Mesodermal cell (in vitro differentiated cells): ENCODE data around the gene C16orf74.

Experiments used
- H3K27ac ChIP-seq: 2 replicates; pipeline ENCODE4 v1.7.0; 2013; ENCODE audit warnings: mild to moderate bottlenecking, low read depth, low read length, moderate library complexity; ENCODE audit not compliant: severe bottlenecking
- H3K36me3 ChIP-seq: 2 replicates; pipeline ENCODE4 v1.7.1; 2013; ENCODE audit warnings: mild to moderate bottlenecking, low read length, moderate library complexity; ENCODE audit not compliant: control insufficient read depth, insufficient read depth
- H3K4me1 ChIP-seq: one replicate; pipeline ENCODE4 v1.7.1; 2013; ENCODE audit warnings: mild to moderate bottlenecking, low read length; ENCODE audit not compliant: insufficient read depth, control insufficient read depth, poor library complexity, severe bottlenecking
- H3K4me3 ChIP-seq: 2 replicates; pipeline ENCODE4 v1.7.0; 2013; ENCODE audit warnings: low read length, control low read depth, mild to moderate bottlenecking; ENCODE audit not compliant: insufficient read depth, poor library complexity, severe bottlenecking; ENCODE audit errors: extremely low read depth
- H3K9me3 ChIP-seq: 2 replicates; pipeline ENCODE4 v1.7.1; 2013; ENCODE audit warnings: mild to moderate bottlenecking, low read length, moderate library complexity; ENCODE audit not compliant: control insufficient read depth
- WGBS, 2 experiments: methylation state at CpG; one replicate each; pipeline ENCODE4 v1.1.5; 2013; ENCODE audit warnings: missing lambda C conversion rate in 2 of 2; ENCODE audit not compliant: insufficient coverage in 2 of 2; 5-methylcytosine and 5-hydroxymethylcytosine counted together

The C16orf74 gene

DNA sequence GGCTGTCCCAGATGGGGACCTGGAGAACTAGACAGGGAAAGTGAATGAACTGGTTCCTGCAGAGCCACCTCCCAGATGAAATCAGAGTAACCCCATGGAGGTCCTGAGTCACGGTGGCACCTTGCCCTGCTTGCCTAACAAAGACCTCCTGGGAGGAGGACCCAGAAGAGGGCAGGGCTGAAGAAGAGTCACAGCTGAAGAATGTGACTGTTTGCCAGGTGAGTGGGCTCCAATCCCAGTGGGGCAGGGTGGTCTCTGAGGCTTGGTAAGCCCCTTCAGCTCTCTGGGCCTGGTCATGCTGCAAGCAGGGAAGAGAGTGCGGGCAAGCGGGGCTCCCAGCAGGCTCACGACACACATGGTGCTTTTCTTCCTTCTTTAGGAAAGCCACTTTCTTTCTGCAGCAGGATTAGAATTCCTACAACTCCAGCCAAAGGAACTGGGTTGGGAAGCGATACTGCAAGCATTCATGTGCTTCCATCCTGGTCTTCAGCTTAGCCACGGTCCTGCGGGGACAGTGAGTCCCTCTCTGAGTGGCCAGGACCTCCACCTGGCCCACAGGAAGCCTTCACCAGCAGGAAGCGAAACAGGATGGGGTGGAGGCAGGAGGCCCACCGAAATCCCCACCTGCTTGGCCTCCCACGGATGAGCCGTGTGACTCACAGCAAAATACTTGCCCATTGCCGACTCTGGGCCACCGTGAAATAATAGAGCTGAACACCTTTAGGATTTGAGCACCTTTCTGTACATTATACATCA, 4.3 kb downstream of the C16orf74 start:
- Histone ChIP-seq H3K27ac (no peak overlapping the region), H3K4me1 (peaks cover 4% of the 10 kb centered on the region), H3K4me3 (no peak overlapping the region), H3K36me3 (no peaks in the 10 kb centered on the region), H3K9me3 (no peaks in the 10 kb centered on the region)
- WGBS, 2 experiments, result 56 to 61% methylated on average over 10 to 11 of the region's 13 CpGs

DNA sequence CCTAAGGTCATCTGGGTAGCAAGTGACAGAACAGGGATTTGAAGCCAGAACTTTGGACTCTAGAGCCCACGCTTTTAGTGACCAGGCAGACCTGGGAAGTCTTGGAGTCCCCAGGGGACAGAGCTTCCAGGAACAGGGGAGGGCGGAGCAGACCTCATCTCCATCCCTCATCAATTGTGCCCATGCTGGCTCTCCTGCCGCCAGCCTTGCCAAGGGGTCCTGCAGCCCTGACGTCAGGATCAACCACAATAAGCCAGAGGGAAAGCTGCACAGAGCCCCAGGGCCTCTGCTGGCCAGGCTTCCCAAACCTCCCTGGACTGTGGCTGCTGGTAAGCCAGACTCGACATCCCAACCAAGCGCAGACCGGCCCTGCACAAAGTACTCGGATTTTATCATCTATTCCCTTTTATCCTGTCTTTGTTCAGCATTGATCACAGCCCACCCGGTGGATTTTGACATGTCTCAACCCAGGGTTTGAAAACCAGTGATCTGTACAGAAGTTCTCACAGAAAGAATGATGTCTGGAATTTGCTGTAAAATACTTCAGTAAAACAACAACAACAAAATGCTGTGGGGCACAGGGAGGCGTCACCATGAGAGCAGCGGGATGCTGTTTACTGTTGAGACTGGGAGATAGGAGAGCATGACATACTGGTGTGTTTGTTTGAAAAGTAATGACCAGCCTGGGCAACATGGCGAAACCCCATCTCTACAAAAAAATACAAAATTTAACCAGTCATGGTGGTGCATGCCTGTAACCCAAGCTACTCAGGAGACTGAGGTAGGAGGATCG, 11.8 kb downstream of the C16orf74 start:
- WGBS, 2 experiments, result 79 to 83% methylated on average over 9 to 12 of the region's 13 CpGs
- no peaks in the 10 kb centered on the region for H3K9me3 ChIP-seq
- no peaks in the 10 kb centered on the region for H3K36me3 ChIP-seq
- no peak overlapping the region for H3K4me3 ChIP-seq
- peaks cover 7% of the 10 kb centered on the region for H3K4me1 ChIP-seq
- no peak overlapping the region for H3K27ac ChIP-seq

DNA sequence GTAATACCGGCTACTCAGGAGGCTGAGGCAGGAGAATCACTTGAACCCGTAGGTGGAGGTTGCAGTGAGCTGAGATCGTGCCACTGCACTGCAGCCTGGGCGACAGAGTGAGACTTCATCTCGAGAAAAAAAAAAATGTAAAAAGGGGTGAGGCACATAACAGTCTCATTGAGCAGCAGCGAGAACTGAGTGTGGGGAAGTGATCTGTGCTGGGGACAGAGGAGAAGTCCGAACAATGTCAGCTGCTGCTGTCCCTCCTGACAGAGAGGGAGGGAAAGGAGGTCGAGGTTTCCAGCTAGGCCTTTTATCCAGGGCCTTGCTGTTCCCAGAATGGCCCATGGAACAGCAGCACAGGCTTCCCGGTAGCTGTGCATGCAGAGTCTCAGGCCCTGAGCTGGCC, 14.0 kb downstream of the C16orf74 start:
- H3K36me3 ChIP-seq, result no peaks in the 10 kb centered on the region
- no peaks in the 10 kb centered on the region for H3K9me3 ChIP-seq
- WGBS, 2 experiments, result 90 to 98% methylated on average over 7 to 8 of the region's 9 CpGs
- H3K4me3 ChIP-seq, result no peak overlapping the region
- peaks cover 8% of the 10 kb centered on the region for H3K4me1 ChIP-seq
- no peak overlapping the region for H3K27ac ChIP-seq

DNA sequence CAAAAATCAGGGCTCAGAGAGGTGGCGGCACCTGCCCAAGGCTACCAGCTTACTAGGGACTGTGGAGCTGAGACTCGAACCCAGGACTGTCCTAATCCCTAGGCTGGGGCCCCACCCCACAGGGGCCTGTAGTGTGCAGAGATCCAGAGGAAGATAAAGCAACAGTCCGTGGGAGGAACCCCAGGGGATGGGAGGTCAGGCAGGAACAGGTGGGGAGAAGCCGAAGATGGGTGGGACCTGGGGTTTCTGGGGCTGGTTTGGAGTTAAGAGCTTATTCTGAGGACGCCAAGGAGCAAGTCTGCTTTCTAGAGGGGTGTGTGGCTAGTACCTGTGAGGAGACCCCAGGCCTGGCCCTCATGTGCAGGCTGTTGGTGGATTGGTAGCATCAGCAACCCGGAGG, 14.9 kb downstream of the C16orf74 start:
- peaks cover 8% of the 10 kb centered on the region for H3K4me1 ChIP-seq
- H3K36me3 ChIP-seq, result no peaks in the 10 kb centered on the region
- no peak overlapping the region for H3K4me3 ChIP-seq
- H3K27ac ChIP-seq, result no peak overlapping the region
- 76 to 78% methylated on average over 6 of the region's 6 CpGs for WGBS, 2 experiments
- no peaks in the 10 kb centered on the region for H3K9me3 ChIP-seq

DNA sequence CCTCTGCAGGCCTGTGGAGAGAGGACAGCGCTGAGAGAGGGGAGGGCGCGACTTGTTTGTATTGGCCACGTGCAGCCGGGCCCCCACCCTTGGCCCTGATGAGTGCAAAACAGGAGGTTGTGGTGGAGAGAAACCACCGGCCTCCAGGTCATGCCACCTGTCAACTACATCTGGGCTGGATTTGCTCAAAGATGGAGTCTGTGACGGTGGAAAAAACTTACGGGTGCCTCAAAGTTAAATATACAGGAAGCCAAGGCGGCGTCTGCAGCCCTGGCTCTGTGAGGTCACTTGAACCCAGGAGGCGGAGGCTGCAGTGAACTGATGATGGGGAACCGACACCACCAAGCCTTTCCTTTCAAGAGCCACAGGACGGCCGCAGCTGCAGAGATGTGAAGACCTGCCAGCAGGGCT, 15.7 kb downstream of the C16orf74 start:
- Histone ChIP-seq H3K9me3 (no peaks in the 10 kb centered on the region), H3K27ac (no peak overlapping the region), H3K4me3 (no peak overlapping the region), H3K4me1 (peaks cover 8% of the 10 kb centered on the region), H3K36me3 (no peaks in the 10 kb centered on the region)
- 85 to 90% methylated on average over 13 to 14 of the region's 14 CpGs for WGBS, 2 experiments

DNA sequence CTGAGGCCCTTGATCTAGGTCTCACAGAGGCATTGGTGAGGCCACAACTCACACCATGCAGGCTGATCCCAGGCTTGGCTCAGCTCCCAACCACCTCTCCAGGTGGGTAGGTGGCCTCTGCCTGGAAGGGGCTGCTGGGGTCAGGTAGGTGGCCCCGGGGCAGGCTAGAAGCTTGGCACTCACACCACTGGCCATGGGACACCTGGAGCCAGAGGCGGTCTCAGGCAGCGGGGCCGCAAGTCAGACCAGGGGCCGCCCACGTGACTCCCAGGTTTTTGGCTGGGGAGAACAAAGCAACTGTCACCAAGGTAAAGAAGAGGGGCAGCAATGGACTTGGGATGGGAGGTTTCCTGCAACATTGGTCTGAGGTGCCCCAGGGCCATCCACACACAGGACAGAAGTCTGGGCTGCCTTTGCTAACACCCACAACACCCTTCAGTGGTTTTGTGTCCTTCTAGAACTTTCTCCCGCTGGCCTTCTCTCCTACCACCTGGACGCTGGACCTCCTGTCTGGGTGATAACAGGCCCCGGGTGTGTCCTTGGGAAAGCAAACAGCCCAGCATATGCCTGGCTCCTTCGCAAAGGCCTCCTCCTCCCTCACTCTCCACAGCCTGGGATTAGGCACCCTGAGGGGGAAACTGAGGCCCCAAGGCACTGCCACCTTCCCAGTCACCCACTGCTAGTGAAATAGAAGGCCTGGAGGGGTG, 16.4 kb downstream of the C16orf74 start:
- Histone ChIP-seq H3K4me1 (peaks cover 12% of the 10 kb centered on the region), H3K36me3 (no peaks in the 10 kb centered on the region), H3K27ac (no peak overlapping the region), H3K4me3 (no peak overlapping the region), H3K9me3 (no peaks in the 10 kb centered on the region)
- 80 to 83% methylated on average over 9 to 10 of the region's 10 CpGs for WGBS, 2 experiments

DNA sequence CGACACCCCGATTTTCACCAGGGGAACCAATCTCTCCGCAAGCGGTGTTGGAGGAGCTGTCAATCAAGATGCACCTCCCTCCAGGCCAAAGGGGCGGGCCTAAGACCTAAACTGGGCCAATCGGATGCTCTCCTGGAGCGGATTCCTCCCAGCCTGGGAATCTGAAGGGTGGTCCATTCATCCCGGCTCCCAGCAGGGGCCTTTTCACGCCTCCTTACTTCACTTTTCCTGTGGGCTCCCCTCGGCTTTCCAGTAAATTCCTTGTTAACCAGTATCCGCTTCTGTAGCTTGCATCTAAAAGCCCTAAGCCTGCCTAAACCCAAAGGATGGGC, 17.1 kb downstream of the C16orf74 start:
- Histone ChIP-seq H3K36me3 (no peaks in the 10 kb centered on the region), H3K9me3 (no peaks in the 10 kb centered on the region), H3K27ac (no peak overlapping the region), H3K4me3 (no peak overlapping the region), H3K4me1 (peaks cover 9% of the 10 kb centered on the region)
- whole genome bisulfite sequencing, 2 experiments, result 22 to 28% methylated on average over 11 of the region's 11 CpGs

DNA sequence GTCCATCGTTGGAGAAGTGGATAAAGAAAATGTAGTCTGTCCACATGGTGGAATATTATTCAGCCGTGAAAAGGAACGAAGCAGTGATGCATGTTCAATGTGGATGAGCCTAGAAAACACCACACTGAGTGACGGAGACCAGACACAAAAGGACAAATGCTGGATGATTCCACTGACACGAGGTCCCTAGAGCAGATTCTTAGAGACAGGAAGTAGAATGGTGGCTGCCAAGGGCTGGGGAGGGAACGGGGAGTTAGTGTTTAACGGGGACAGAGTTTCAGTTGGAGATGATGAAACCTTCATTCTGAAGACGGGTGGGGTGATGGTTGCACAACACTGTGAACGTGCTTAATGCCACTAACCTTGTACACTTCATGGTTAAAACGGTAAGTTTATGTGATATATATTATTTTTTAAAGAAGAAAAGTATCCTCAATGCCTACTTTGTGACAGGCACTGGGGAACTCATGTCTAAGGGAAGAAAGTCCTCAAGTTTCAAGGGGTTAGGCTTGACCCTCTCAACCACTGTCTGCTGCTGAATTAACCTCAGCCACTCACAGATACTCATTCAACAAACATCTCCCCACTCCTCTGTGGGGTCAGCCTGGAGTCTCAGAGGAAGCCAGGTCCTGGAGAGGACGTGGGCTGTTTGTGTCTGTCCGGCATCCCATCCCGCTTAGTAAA, 17.6 kb downstream of the C16orf74 start:
- H3K27ac ChIP-seq, result no peak overlapping the region

DNA sequence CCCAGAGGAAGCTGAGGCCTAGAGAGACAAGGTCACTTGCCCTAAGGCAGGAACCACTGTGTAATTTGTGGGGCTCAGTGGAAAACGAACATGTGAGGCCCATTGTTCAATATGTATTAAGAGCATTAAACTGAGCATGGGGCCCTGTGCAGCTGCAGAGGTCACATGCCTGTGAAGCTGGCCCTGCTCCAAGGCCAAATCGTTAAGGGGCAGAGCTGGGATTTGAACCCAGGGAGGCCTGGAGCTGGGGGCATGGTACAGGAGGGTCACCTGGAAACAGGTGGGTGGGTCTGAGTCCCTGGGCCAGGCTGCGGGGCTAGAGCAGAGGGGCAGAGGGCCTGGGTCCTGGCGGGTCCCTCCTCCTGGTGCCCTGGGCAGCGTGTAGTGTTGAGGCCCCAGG, 19.7 kb downstream of the C16orf74 start:
- Histone ChIP-seq H3K9me3 (no peaks in the 10 kb centered on the region), H3K27ac (no peak overlapping the region), H3K4me3 (no peak overlapping the region), H3K36me3 (no peaks in the 10 kb centered on the region), H3K4me1 (peaks cover 9% of the 10 kb centered on the region)
- WGBS, 2 experiments, result 93 to 97% methylated on average over 4 to 5 of the region's 5 CpGs

More for the DNA sequence above, 17.6 kb downstream of the C16orf74 start:
- Histone ChIP-seq H3K4me1 (peaks cover 9% of the 10 kb centered on the region), H3K4me3 (no peak overlapping the region), H3K36me3 (no peaks in the 10 kb centered on the region), H3K9me3 (no peaks in the 10 kb centered on the region)
- 72 to 83% methylated on average over 11 of the region's 13 CpGs for WGBS, 2 experiments

DNA sequence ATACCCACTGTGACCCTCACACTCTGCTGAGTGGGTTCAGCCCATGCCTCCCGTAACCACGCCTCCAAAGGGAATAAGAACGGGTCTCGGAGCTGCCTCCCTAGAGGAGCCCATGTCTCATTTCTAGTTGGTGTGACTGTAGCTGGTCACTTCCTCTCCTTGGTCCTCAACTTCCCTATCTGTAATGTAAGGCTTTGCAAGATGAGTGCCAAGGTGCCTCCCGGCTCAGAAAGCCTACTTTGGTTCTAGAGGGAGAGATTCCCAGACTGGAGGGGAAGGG, 20.8 kb downstream of the C16orf74 start:
- Histone ChIP-seq H3K4me1 (peaks cover 9% of the 10 kb centered on the region), H3K36me3 (no peaks in the 10 kb centered on the region), H3K4me3 (no peak overlapping the region), H3K27ac (no peak overlapping the region), H3K9me3 (no peaks in the 10 kb centered on the region)
- WGBS, 2 experiments, result 93 to 94% methylated on average over 3 to 4 of the region's 5 CpGs
